CD4-positive, alpha-beta T cell treated with Interleukin-15 for 4 hours (primary cell): ENCODE results near the gene ZNF76.

Source experiments
- DNase-seq: peaks from one replicate; pipeline ENCODE4 v3.0.0-alpha.2; 2020; ENCODE audit warnings: low spot score

Gene ZNF76

GRCh38 chr6:35330541-35331119, 71.1 kb downstream of the ZNF76 start:
- DNase-seq: no peak

- DNase-seq: peak; percentile 70
These were observed 72.7 kb downstream of the ZNF76 start for GRCh38 chr6:35332074-35332887.

GRCh38 chr6:35341557-35341956, 82.0 kb downstream of the ZNF76 start:
- DNase-seq: no peak

GRCh38 chr6:35342258-35343091, 82.9 kb downstream of the ZNF76 start, which contains the start of gene PPARD:
PPARD (plus strand) TSS chr6:35342558; CDS start chr6:35411088, 68,530 bp downstream.
- DNase-seq: peak; percentile 96

- DNase-seq: no peak
These were observed 83.7 kb downstream of the ZNF76 start for GRCh38 chr6:35343092-35343834.

- no peak for DNase-seq
These were observed 84.5 kb downstream of the ZNF76 start for GRCh38 chr6:35343835-35344550.
